ENCODE data around the gene HDAC4. TPM values are rescaled to one million over a fixed set of nuclear protein-coding genes. Genes with fewer than 3 reads are reported as not detected.

HDAC4 gene
- total and polyA plus RNA-seq, 10 of the 15 experiments (the other 5 are each of a cell fraction or from before 2014, with no cell fraction given): 0.22 to 15.7 (median 4.8) TPM

DNA sequence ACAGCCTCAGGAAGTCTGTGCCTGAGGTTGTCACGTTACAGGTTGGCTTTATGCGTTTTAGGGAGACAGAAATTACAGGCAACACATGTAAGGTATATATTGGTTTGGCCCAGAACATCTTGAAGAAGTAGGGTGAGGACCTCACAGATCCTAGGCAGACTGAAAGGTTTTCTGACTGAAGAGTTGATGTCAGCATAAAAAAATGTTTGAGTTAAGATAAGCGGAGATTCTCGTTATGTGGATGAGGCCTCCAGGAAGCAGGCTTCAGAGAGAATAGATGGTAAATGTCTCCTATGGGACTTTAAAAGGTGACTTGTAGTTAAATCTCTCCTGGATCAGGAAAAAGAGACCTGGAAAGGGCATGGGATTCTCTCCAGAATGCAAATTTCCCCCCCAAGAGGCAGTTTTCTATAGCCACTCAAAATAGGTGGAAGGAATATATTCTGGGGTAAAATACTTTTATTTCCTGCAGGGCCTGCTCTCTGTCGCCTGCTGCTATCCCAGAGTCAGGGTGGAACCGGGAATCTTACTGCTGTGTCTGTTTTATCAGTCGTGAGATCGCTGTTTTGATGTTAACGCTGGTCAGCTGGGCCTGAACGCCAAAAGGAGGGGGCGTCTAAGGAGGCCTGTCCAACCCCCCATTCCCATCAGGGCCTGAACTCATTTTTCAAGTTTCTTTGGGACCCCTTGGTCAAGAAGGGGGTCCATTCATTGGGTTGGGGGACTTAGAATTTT, 171.1 kb downstream of the HDAC4 start:
- H3K79me2 ChIP-seq (ENCODE audit: control insufficient read depth, insufficient read depth, low read length): no peaks in the 10 kb centered on the region
- H3K9ac ChIP-seq (ENCODE audit: control insufficient read depth, insufficient read depth, low read length): no peak overlapping the region
- ChIA-PET RAD21 (ENCODE audit: unreplicated experiment) (no interaction called here), POLR2A (no interaction called here), SMC1A (ENCODE audit: uncharacterized antibody, unreplicated experiment) (no interaction called here), CTCF (no interaction called here)
- intact Hi-C loops (cut with micrococcal nuclease; ENCODE audit: unreplicated experiment): no loop called here
- H3K4me2 ChIP-seq (ENCODE audit: control insufficient read depth, insufficient read depth): no peak overlapping the region
- H3K4me3 ChIP-seq: no peak overlapping the region
- no peaks in the 10 kb centered on the region for H3K9me3 ChIP-seq (replicated peaks; ENCODE audit: control insufficient read depth, insufficient read depth, low read length)
- TF ChIP-seq, protein P1, sequence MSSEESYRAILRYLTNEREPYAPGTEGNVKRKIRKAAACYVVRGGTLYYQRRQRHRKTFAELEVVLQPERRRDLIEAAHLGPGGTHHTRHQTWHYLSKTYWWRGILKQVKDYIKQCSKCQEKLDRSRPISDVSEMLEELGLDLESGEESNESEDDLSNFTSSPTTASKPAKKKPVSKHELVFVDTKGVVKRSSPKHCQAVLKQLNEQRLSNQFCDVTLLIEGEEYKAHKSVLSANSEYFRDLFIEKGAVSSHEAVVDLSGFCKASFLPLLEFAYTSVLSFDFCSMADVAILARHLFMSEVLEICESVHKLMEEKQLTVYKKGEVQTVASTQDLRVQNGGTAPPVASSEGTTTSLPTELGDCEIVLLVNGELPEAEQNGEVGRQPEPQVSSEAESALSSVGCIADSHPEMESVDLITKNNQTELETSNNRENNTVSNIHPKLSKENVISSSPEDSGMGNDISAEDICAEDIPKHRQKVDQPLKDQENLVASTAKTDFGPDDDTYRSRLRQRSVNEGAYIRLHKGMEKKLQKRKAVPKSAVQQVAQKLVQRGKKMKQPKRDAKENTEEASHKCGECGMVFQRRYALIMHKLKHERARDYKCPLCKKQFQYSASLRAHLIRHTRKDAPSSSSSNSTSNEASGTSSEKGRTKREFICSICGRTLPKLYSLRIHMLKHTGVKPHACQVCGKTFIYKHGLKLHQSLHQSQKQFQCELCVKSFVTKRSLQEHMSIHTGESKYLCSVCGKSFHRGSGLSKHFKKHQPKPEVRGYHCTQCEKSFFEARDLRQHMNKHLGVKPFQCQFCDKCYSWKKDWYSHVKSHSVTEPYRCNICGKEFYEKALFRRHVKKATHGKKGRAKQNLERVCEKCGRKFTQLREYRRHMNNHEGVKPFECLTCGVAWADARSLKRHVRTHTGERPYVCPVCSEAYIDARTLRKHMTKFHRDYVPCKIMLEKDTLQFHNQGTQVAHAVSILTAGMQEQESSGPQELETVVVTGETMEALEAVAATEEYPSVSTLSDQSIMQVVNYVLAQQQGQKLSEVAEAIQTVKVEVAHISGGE (CRISPR knock-in tag; IDR thresholded peaks at IDR 0.05): no peak
- no peak for TF ChIP-seq SKIL (IDR thresholded peaks at IDR 0.05; ENCODE audit: low read depth, poor library complexity, severe bottlenecking)
- TF ChIP-seq, protein P2, sequence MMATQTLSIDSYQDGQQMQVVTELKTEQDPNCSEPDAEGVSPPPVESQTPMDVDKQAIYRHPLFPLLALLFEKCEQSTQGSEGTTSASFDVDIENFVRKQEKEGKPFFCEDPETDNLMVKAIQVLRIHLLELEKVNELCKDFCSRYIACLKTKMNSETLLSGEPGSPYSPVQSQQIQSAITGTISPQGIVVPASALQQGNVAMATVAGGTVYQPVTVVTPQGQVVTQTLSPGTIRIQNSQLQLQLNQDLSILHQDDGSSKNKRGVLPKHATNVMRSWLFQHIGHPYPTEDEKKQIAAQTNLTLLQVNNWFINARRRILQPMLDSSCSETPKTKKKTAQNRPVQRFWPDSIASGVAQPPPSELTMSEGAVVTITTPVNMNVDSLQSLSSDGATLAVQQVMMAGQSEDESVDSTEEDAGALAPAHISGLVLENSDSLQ (IDR thresholded peaks at IDR 0.05): no peak
- WGBS (ENCODE audit: insufficient coverage, insufficient replicate concordance, low lambda C conversion rate, missing lambda C conversion rate): 74% methylated on average over 11 of the region's 11 CpGs
- no peaks in the 10 kb centered on the region for H3K36me3 ChIP-seq (ENCODE audit: control insufficient read depth in 2 of 2, insufficient read depth in 2 of 2, low read length in 1 of 2)
- in situ Hi-C loops (cut with MboI): no loop called here
- FAIRE-seq: no peak
- peaks cover 8% of the 10 kb centered on the region for H4K20me1 ChIP-seq (ENCODE audit: control insufficient read depth, insufficient read depth)
- H3K27me3 ChIP-seq (replicated peaks in 1 of 2; ENCODE audit: control insufficient read depth in 2 of 2, insufficient read depth in 2 of 2, low read length in 1 of 2): no peaks in the 10 kb centered on the region
- H2AFZ ChIP-seq (ENCODE audit: control insufficient read depth, low read depth, low read length): no peak overlapping the region
- no peak overlapping the region for H3K27ac ChIP-seq (ENCODE audit: control insufficient read depth, insufficient read depth)
- BruUV-seq (replicated peaks): no TSS peak
- H3K4me1 ChIP-seq (ENCODE audit: control insufficient read depth, insufficient read depth, low read length): no peaks in the 10 kb centered on the region
- DNase-seq (ENCODE audit: low read depth, low spot score): no peak
- ATAC-seq: no peak

Data from GM12878 (cell line).